ENCODE measurements around the gene GNAL.

DNA sequence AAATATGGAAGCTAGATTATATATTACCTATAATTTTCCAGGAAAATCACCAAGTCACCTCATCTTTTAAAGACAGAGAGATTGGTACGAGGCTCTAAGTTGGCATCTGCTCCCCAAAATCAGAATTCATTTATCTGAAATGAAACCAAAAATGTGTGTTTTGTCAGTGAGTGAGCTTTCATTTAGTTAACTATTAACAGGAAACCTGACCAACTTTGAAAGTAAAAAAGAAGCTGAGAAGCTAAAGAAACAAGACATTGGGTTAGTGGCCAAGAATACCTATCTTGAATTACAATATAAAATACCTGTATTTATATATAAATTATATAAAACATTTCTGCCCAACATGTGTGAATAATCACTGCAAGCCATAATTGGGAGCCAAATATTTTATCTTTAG, 217.1 kb downstream of the GNAL start:
- TF ChIP-seq, protein P1, sequence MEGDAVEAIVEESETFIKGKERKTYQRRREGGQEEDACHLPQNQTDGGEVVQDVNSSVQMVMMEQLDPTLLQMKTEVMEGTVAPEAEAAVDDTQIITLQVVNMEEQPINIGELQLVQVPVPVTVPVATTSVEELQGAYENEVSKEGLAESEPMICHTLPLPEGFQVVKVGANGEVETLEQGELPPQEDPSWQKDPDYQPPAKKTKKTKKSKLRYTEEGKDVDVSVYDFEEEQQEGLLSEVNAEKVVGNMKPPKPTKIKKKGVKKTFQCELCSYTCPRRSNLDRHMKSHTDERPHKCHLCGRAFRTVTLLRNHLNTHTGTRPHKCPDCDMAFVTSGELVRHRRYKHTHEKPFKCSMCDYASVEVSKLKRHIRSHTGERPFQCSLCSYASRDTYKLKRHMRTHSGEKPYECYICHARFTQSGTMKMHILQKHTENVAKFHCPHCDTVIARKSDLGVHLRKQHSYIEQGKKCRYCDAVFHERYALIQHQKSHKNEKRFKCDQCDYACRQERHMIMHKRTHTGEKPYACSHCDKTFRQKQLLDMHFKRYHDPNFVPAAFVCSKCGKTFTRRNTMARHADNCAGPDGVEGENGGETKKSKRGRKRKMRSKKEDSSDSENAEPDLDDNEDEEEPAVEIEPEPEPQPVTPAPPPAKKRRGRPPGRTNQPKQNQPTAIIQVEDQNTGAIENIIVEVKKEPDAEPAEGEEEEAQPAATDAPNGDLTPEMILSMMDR (IDR thresholded peaks at IDR 0.05), result no peak
- no peak for TF ChIP-seq EP300 (IDR thresholded peaks at IDR 0.05)
